Colonic mucosa (tissue), 4 donors: ENCODE measurements around the gene CABLES1. TPM values are rescaled to one million over a fixed set of nuclear protein-coding genes. Genes with fewer than 3 reads are reported as not detected.

Experiments used
- DNase-seq: peaks from one replicate; pipeline ENCODE4 v3.0.0-alpha.2; 2020
- H3K27ac ChIP-seq: fragments of 200-600 bp; one replicate; pipeline ENCODE4 v1.8.0; 2021
- H3K27me3 ChIP-seq: fragments of 200-600 bp; one replicate; pipeline ENCODE4 v1.8.0; 2021
- H3K36me3 ChIP-seq: fragments of 200-600 bp; one replicate; pipeline ENCODE4 v1.8.0; 2021
- H3K4me1 ChIP-seq: fragments of 200-600 bp; one replicate; pipeline ENCODE4 v1.8.0; 2021; ENCODE audit warnings: mild to moderate bottlenecking
- H3K4me3 ChIP-seq: fragments of 200-600 bp; one replicate; pipeline ENCODE4 v1.8.0; 2021
- H3K9ac ChIP-seq, 2 donors: one replicate each; pipeline ENCODE4 v1.7.0; 2013; ENCODE audit warnings: control low read depth in 2 of 2, low read depth in 2 of 2, low read length in 2 of 2
- H3K9me3 ChIP-seq: fragments of 200-600 bp; one replicate; pipeline ENCODE4 v1.8.0; 2021
- CTCF ChIP-seq: fragments of 200-600 bp; IDR thresholded peaks from one replicate; pipeline ENCODE4 v1.8.0; 2022; ENCODE audit warnings: antibody characterized with exemption, mild to moderate bottlenecking
- intact Hi-C: fragments of 100-400 bp; cut with DNase I; formaldehyde crosslinking; loops from one replicate; pipeline ENCODE4 v1.14.1; 2022
- total RNA-seq, 2 donors: library from RNA; stranded (reverse); fragmentation: NEBNext Ultra II Directional in 1 of 2; extraction: Animal tissue kit (Norgen Biotek cat#: 25700) in 1 of 2; gene quantifications; one replicate each; pipeline ENCODE4 v1.2.1, GENCODE V29; 2021
- donor health status: healthy.
- donor health status: DM: no; HTN: no; CAD: no.
- donor health status: DM: no; HTN: no; CAD: no.

The CABLES1 gene
- total RNA-seq, 2 donors from 2014 or later = 4.2 to 6.2 TPM

- H3K9me3 ChIP-seq = no peaks in the 10 kb centered on the region
- intact Hi-C loops = no loop called here
- no peak for DNase-seq
- no peak overlapping the region for H3K4me3 ChIP-seq
- no peaks in the 10 kb centered on the region for H3K27me3 ChIP-seq
- H3K27ac ChIP-seq = no peak overlapping the region
- TF ChIP-seq CTCF = no peak
- no peak overlapping the region for H3K9ac ChIP-seq
- H3K4me1 ChIP-seq = no peaks in the 10 kb centered on the region
- H3K36me3 ChIP-seq = no peaks in the 10 kb centered on the region
Measured at GRCh38 chr18:23182606-23183005, 47.3 kb downstream of the CABLES1 start.

- no peak overlapping the region for H3K9ac ChIP-seq
- H3K36me3 ChIP-seq = no peaks in the 10 kb centered on the region
- intact Hi-C loops = no loop called here
- no peak for DNase-seq
- H3K27me3 ChIP-seq = no peaks in the 10 kb centered on the region
- H3K4me1 ChIP-seq = no peaks in the 10 kb centered on the region
- H3K27ac ChIP-seq = no peak overlapping the region
- no peak for TF ChIP-seq CTCF
- H3K9me3 ChIP-seq = no peaks in the 10 kb centered on the region
- H3K4me3 ChIP-seq = no peak overlapping the region
Measured at GRCh38 chr18:23183411-23184150, 48.3 kb downstream of the CABLES1 start.

GRCh38 chr18:23186781-23187180 lies 51.5 kb downstream of the CABLES1 start:
- Histone ChIP-seq H3K9ac (no peak overlapping the region), H3K27ac (no peak overlapping the region), H3K4me1 (no peaks in the 10 kb centered on the region), H3K4me3 (no peak overlapping the region), H3K27me3 (no peaks in the 10 kb centered on the region), H3K36me3 (no peaks in the 10 kb centered on the region), H3K9me3 (no peaks in the 10 kb centered on the region)
- intact Hi-C loops = no loop called here
- no peak for TF ChIP-seq CTCF
- no peak for DNase-seq

- Histone ChIP-seq H3K4me1 (no peaks in the 10 kb centered on the region), H3K4me3 (no peak overlapping the region), H3K27ac (no peak overlapping the region), H3K9me3 (no peaks in the 10 kb centered on the region), H3K9ac (no peak overlapping the region), H3K27me3 (no peaks in the 10 kb centered on the region), H3K36me3 (no peaks in the 10 kb centered on the region)
- intact Hi-C loops = no loop called here
- TF ChIP-seq CTCF = no peak
- DNase-seq = no peak
Measured at GRCh38 chr18:23188068-23188760, 52.9 kb downstream of the CABLES1 start.

- no peak overlapping the region for H3K4me3 ChIP-seq
- no peak for DNase-seq
- intact Hi-C loops = no loop called here
- no peak overlapping the region for H3K9ac ChIP-seq
- H3K9me3 ChIP-seq = no peaks in the 10 kb centered on the region
- no peak overlapping the region for H3K27ac ChIP-seq
- H3K27me3 ChIP-seq = no peaks in the 10 kb centered on the region
- no peaks in the 10 kb centered on the region for H3K4me1 ChIP-seq
- no peak for TF ChIP-seq CTCF
- no peaks in the 10 kb centered on the region for H3K36me3 ChIP-seq
Measured at GRCh38 chr18:23189099-23189498, 53.8 kb downstream of the CABLES1 start.
